Erythroblast (primary cell): ENCODE data around the gene LRRC14B.

Experiments
- GATA1 ChIP-seq: IDR thresholded peaks from 2 replicates; pipeline ENCODE4 v1.6.1; 2011; ENCODE audit warnings: low read depth, mild to moderate bottlenecking, control low read depth, low read length, moderate library complexity
- POLR2A ChIP-seq: IDR thresholded peaks from 2 replicates; pipeline ENCODE4 v1.6.1; 2011; ENCODE audit warnings: mild to moderate bottlenecking, low read length

- TF ChIP-seq POLR2A (no peak), GATA1 (no peak)
Observed at GRCh38 chr5:189976-190365, 1.3 kb upstream of the LRRC14B start.
